Epithelial cell of prostate (primary cell): ENCODE measurements around the gene SLC9A3.
"Not testable (repeated sequence)": the region's sequence is repeated elsewhere in the genome, so short reads cannot be mapped to it uniquely, and the experiment has no call there.

Experiments
- DNase-seq: peaks from one replicate; pipeline ENCODE4 v3.0.0-alpha.2; 2011; ENCODE audit warnings: low read depth, low spot score
- H3K27ac ChIP-seq: fragments of 450-650 bp; 2 replicates; pipeline ENCODE4 v1.5.1; 2017; ENCODE audit warnings: mild to moderate bottlenecking

Gene SLC9A3

DNA sequence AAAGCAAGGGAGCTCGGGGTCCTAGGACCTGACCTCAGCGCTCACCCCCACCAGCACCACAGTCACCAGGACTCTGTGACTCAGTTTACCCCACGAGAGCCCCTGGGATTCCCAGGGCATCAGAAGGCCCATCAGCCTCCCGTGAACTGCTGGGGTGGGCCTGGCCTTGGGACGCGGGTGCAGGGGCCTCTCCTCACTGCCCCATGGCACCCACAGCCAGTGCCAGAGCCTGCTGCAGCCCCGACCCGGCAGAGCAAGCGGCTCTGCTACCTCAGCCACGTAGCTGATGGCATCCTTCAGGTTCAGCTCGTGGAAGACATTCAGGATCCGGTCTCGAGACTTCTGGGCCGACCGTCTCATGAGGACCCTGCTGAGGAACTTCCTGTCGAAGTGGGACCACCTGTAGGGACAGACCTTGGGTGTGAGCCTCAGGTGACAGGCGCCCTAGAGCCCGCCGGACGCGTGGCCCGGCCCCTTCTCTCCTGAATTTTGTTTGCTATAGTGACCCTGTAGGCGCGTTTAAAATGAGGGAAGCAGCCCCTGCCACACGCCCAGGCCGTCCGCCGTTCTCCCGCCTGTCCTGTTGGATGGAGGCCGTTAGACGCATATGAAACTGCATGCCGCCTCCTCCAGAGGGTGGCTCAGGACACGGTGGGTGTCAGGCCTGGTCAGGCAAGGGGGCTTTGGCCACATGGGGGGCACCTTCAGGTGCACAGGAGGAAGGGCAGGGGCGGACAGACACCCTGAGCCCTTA, 44.5 kb downstream of the SLC9A3 start:
- DNase-seq, result no peak
- H3K27ac ChIP-seq, result no peak overlapping the region

DNA sequence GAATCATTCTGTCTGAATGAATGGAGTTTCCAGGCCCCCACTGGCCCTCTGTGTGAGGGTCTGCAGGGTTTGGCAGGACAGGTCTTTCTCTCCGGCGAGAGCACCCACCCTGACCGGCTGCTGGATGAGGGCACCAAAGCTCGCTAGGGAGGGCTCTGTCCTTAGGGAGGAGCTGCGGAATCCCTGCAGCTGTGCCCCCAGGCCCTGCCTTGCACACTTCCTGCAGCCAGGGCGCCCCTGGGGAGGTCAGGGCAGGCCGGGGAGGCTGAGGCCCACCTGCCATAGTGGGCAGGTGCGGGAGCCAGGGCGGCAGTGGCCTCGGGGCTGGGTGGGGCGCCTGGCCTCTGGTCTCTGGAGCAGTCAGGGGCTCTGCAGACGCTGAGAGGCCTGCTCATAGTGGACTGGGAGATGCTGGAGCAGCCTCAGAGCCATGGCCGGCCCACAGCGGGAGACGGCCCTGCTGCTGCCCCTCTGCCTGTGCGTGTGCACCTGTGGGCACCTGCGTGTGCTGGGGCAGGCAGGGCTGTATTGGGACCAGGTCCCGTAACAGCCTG, 45.2 kb downstream of the SLC9A3 start:
- H3K27ac ChIP-seq, result no peak overlapping the region
- DNase-seq, result no peak

GRCh38 chr5:478369-478981, 45.8 kb downstream of the SLC9A3 start:
- no peak for DNase-seq
- H3K27ac ChIP-seq, result no peak overlapping the region

DNA sequence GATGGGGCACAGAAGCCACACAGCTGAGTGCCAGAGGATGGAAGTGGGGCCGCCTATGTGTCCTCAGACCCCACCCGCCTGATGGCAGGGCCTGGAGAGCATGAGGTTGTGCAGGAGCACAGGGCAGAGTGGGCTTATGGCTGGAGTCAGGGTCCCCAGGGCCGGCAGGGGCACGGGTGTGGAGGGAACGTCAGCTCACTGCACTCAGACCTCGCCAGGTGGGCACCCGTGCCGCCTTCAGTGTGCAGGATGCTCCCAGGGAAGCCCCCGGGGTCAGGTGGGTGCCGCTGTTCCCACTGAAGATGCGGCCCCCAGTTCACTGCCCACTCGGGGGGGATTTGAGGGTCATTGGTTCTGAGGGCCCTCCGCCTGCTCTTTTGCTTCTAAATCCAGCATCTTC, 46.4 kb downstream of the SLC9A3 start:
- no peak for DNase-seq
- H3K27ac ChIP-seq, result no peak overlapping the region

GRCh38 chr5:477247-477646, 47.0 kb downstream of the SLC9A3 start:
- H3K27ac ChIP-seq, result no peak overlapping the region
- DNase-seq, result no peak

DNA sequence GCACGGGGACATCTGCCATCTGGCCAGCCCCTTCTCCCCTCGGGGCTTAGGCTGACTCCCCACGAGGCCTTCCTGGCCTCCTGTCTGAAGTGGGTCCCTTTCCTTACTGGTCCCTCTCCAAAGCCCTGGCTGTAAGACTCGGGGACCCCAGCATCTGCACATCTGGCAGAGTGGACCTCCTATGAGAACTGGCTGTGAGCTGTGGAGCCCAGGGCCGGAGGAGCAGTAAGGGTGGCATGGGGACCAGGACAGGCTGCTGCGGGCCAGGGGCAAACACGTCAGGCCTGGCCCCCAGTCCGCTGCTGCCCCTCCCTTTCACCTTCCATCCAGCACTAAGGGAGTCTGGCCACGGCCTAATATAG, 47.5 kb downstream of the SLC9A3 start:
- DNase-seq, result no peak
- no peak overlapping the region for H3K27ac ChIP-seq

GRCh38 chr5:476102-476813, 48.0 kb downstream of the SLC9A3 start:
- no peak for DNase-seq
- H3K27ac ChIP-seq, result no peak overlapping the region

DNA sequence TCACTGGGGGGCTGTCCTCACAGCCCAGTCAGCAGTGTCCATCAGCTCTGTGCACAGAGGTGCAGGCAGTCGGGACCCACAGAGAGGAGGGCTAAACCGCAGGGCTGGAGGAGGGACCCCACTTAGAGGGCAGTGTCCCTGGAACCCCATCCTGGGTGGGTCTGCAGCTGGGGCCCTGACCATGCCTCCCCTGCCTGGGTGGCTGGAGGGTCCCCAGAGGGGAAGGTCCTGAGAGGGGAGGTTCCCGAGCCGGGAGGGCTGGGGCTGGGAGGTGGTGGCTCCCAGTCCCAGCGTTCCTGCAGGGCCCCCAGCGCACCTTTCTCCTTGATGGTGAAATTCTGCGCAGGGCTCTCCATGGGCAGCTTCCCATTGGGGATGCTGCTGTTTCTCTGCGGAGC, 48.5 kb downstream of the SLC9A3 start:
- H3K27ac ChIP-seq, result no peak overlapping the region
- no peak for DNase-seq

GRCh38 chr5:474840-475661, 49.2 kb downstream of the SLC9A3 start:
- no peak for DNase-seq
- no peak overlapping the region for H3K27ac ChIP-seq

DNA sequence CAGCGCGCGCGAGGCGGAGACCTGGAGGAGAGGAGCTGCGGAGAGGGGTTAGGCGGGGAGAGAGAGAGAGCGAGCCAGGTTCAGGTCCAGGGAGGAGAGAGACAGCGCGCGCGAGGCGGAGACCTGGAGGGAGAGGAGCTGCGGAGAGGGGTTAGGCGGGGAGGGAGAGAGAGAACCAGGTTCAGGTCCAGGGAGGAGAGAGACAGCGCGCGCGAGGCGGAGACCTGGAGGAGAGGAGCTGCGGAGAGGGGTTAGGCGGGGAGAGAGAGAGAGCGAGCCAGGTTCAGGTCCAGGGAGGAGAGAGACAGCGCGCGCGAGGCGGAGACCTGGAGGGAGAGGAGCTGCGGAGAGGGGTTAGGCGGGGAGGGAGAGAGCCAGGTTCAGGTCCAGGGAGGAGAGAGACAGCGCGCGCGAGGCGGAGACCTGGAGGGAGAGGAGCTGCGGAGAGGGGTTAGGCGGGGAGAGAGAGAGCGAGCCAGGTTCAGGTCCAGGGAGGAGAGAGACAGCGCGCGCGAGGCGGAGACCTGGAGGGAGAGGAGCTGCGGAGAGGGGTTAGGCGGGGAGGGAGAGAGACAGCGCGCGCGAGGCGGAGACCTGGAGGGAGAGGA, 49.9 kb downstream of the SLC9A3 start:
- H3K27ac ChIP-seq, DNase-seq: not testable (repeated sequence)

DNA sequence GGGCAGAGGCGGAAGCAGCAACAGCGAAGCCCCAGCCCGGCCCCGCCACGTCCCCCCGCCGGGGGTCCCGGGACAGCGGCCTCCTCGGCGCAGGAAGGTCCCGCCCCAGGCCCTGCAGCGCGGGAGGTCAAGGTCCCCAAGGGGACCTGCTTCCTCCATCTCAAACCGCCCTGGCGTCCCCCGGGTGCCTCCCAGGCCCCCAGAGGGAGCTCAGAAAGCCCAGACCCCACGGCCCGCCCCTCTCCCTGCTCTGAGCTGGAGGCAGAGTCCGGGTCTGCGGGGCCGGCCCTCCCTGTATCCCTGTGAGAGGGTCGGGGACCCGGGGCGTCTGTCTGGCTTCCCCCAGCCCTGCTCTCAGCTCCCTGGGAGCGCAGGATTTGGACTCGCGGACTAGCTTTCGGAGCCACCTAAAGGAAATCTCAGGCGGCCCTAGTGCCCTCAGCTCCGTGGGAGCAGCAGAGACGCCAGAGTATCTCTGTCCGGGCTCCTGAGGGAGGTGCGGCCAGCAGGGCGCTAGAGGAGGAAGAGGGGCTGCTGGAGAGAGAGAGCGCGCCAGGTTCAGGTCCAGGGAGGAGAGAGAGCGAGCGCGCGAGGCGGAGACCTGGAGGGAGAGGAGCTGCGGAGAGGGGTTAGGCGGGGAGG, 50.6 kb downstream of the SLC9A3 start:
- DNase-seq, result no peak
- H3K27ac ChIP-seq, result peak overlapping the region; percentile 33

GRCh38 chr5:472656-473550, 51.3 kb downstream of the SLC9A3 start:
- peak overlapping the region; percentile 33 for H3K27ac ChIP-seq
- no peak for DNase-seq

- DNase-seq, result no peak
- peak overlapping the region; percentile 28 for H3K27ac ChIP-seq
Measured at GRCh38 chr5:472076-472655, 52.1 kb downstream of the SLC9A3 start.

GRCh38 chr5:471750-472058, 52.5 kb downstream of the SLC9A3 start:
- H3K27ac ChIP-seq, result no peak overlapping the region

DNA sequence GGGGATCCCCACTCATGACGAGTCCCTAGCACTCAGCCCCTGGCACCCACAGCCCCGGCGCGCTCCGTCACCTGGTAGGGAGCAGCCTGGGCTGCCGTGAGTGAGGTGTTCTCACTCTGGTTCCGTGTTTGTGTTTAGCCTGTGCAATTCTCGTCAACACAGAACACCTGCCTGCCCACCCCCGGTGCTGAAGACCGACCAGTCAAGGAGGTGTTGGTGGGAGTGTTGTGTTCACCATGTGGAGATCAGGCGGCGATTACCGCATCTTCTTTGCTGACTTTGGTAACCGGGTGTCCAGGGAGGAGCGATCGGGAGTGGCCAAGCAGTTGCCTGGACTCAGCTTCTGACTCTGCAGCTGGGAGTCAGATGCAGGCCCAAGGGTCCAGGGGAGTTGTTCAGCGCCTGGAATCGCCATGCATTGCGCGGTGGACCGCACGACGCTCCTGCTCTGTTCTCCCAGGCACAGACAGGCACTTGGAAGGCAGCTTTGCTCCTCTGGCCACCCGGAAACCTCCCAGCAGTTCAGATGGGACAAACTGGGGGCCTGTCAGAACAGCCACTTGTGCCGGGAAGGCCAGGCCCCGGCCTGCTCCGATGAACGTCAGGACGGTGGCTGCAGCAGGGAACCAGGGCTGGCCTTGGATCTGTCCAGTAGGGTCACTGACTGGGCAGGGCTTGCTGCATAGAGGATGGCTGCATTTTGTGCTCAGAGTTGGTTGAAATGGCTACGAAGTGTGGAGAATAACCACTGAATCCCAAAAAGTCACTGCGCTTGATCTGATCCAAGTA, 53.1 kb downstream of the SLC9A3 start:
- no peak overlapping the region for H3K27ac ChIP-seq
- no peak for DNase-seq

More at GRCh38 chr5:471750-472058, 52.5 kb downstream of the SLC9A3 start:
- no peak for DNase-seq

GRCh38 chr5:469752-470483, 54.3 kb downstream of the SLC9A3 start:
- DNase-seq, result no peak
- H3K27ac ChIP-seq, result no peak overlapping the region

DNA sequence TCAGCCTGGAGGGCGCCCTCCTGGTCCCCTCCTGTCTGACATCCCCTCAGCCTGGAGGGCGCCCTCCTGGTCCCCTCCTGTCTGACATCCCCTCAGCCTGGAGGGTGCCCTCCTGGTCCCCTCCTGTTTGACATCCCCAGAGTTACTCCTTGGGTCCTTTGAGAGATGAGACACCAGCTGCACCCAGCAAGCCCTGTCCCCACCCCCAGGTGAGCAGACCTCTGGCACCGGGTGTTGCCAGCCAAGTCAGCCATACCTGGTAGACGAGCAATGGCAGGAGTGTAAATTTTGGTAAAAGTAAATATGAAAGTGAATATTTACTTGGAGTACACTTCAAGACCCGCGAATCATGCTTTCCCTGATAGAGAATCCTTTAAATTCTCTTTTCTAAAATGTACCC, 55.8 kb downstream of the SLC9A3 start:
- H3K27ac ChIP-seq, result no peak overlapping the region

More for the DNA sequence above, 55.8 kb downstream of the SLC9A3 start:
- DNase-seq, result no peak
